PC-9 (cell line): Measurements from ENCODE around the gene ARHGAP22. TPM values are rescaled to one million over a fixed set of nuclear protein-coding genes. Genes with fewer than 3 reads are reported as not detected.

Source experiments
- BruUV-seq: library from RNA; stranded (reverse); fragments of 400-500 nt; replicated peaks from 2 replicates; lab custom pipeline; 2021; lab: Mats Ljungman, UMichigan
- CTCF ChIA-PET: fragments of 300-600 bp; sonication (Branson Sonifier 250); formaldehyde crosslinking; loops from one replicate; lab custom pipeline; 2022; ENCODE audit warnings: antibody characterized with exemption; lab: Charles Lee
- POLR2A ChIA-PET: fragments of 300-600 bp; sonication (Branson Sonifier 250); formaldehyde crosslinking; loops from one replicate; lab custom pipeline; 2022; ENCODE audit warnings: antibody characterized with exemption; ENCODE audit not compliant: unreplicated experiment; lab: Charles Lee
- DNase-seq, 2 experiments: peaks; one replicate each; pipeline versions ENCODE4 v3.0.0 to v3.0.0-alpha.2; 2015 to 2022; ENCODE audit warnings: mixed read lengths in 1 of 2
- H2AFZ ChIP-seq: fragments of 200-600 bp; sonication (generic); 2 replicates; pipeline ENCODE4 v1.8.1; 2017; ENCODE audit warnings: antibody characterized with exemption
- H3F3A ChIP-seq: fragments of 200-600 bp; sonication (generic); 2 replicates; pipeline ENCODE4 v1.8.1; 2017; ENCODE audit warnings: antibody characterized with exemption, mild to moderate bottlenecking, low read depth; ENCODE audit not compliant: insufficient read depth
- H3K27ac ChIP-seq: fragments of 200-600 bp; sonication (generic); 2 replicates; pipeline ENCODE4 v1.6.1; 2016; ENCODE audit warnings: mixed run types
- H3K27me3 ChIP-seq: fragments of 200-600 bp; sonication (generic); 2 replicates; pipeline ENCODE4 v1.6.1; 2016; ENCODE audit warnings: low read depth, mixed run types; ENCODE audit not compliant: insufficient read depth
- H3K36me3 ChIP-seq: fragments of 200-600 bp; sonication (generic); 2 replicates; pipeline ENCODE4 v1.6.1; 2016; ENCODE audit warnings: low read depth, mixed run types
- H3K4me1 ChIP-seq: fragments of 200-600 bp; sonication (generic); replicated peaks from 2 replicates; pipeline ENCODE4 v1.6.1; 2016; ENCODE audit warnings: mixed run types; ENCODE audit not compliant: insufficient read depth
- H3K4me2 ChIP-seq: fragments of 200-600 bp; sonication (generic); 2 replicates; pipeline ENCODE4 v1.6.1; 2017; ENCODE audit warnings: mixed run types
- H3K4me3 ChIP-seq: fragments of 200-600 bp; sonication (generic); 2 replicates; pipeline ENCODE4 v1.6.1; 2016; ENCODE audit warnings: mixed run types
- H3K79me2 ChIP-seq: fragments of 200-600 bp; sonication (generic); 2 replicates; pipeline ENCODE4 v1.6.1; 2017; ENCODE audit warnings: low read depth, mixed run types
- H3K9me2 ChIP-seq: fragments of 200-600 bp; sonication (generic); 2 replicates; pipeline ENCODE4 v1.8.1; 2017; ENCODE audit warnings: mild to moderate bottlenecking; ENCODE audit not compliant: insufficient read depth
- H3K9me3 ChIP-seq: fragments of 200-600 bp; sonication (generic); 2 replicates; pipeline ENCODE4 v1.8.1; 2016; ENCODE audit warnings: low read depth; ENCODE audit not compliant: insufficient read depth
- H4K20me1 ChIP-seq: fragments of 200-600 bp; sonication (generic); 2 replicates; pipeline ENCODE4 v1.8.1; 2017; ENCODE audit not compliant: insufficient read depth
- CTCF ChIP-seq: fragments of 200-600 bp; sonication (generic); conservative IDR thresholded peaks from 2 replicates; pipeline ENCODE4 v1.6.1; 2017; ENCODE audit warnings: mixed run types, antibody characterized with exemption, mild to moderate bottlenecking, moderate library complexity
- EZH2 ChIP-seq: fragments of 200-600 bp; sonication (generic); IDR thresholded peaks from 2 replicates; pipeline ENCODE4 v1.8.0; 2017; ENCODE audit warnings: antibody characterized with exemption, low read depth
- intact Hi-C: fragments of 100-400 bp; cut with micrococcal nuclease; formaldehyde crosslinking; loops from one replicate; pipeline ENCODE4 v1.10.0; 2022; ENCODE audit not compliant: unreplicated experiment
- total RNA-seq: library from RNA; stranded (reverse); gene quantifications from 2 replicates; pipeline ENCODE4 v1.2.3, GENCODE V29; 2021

ARHGAP22 gene
- total RNA-seq, 1 experiment from 2014 or later: 4.0 TPM

GRCh38 chr10:48541144-48541795 lies 63.6 kb downstream of the ARHGAP22 start:
- CTCF ChIA-PET: no interaction called here
- Histone ChIP-seq H3K27me3 (no peaks in the 10 kb centered on the region), H2AFZ (no peak overlapping the region), H3K4me2 (no peak overlapping the region), H3K79me2 (no peaks in the 10 kb centered on the region), H4K20me1 (no peaks in the 10 kb centered on the region), H3F3A (no peaks in the 10 kb centered on the region), H3K9me2 (no peaks in the 10 kb centered on the region), H3K36me3 (no peaks in the 10 kb centered on the region), H3K4me3 (no peak overlapping the region), H3K27ac (no peak overlapping the region), H3K4me1 (no peaks in the 10 kb centered on the region), H3K9me3 (no peaks in the 10 kb centered on the region)
- intact Hi-C loops: no loop called here
- BruUV-seq: no TSS peak
- POLR2A ChIA-PET: no interaction called here
- DNase-seq: peak in 1 of 2 experiments; percentile 27
- TF ChIP-seq EZH2 (no peak), CTCF (no peak)

GRCh38 chr10:48538611-48539010 lies 66.3 kb downstream of the ARHGAP22 start:
- Histone ChIP-seq H3K4me3 (no peak overlapping the region), H3K27me3 (no peaks in the 10 kb centered on the region), H3K4me1 (no peaks in the 10 kb centered on the region), H4K20me1 (no peaks in the 10 kb centered on the region), H2AFZ (no peak overlapping the region), H3K9me3 (no peaks in the 10 kb centered on the region), H3K36me3 (no peaks in the 10 kb centered on the region), H3F3A (no peaks in the 10 kb centered on the region), H3K27ac (no peak overlapping the region), H3K4me2 (no peak overlapping the region), H3K9me2 (no peaks in the 10 kb centered on the region), H3K79me2 (no peaks in the 10 kb centered on the region)
- no TSS peak for BruUV-seq
- intact Hi-C loops: no loop called here
- TF ChIP-seq CTCF: no peak
- TF ChIP-seq EZH2: no peak
- POLR2A ChIA-PET: no interaction called here
- CTCF ChIA-PET: no interaction called here
- no peak for DNase-seq

- H3K4me2 ChIP-seq: no peak overlapping the region
- no peaks in the 10 kb centered on the region for H3K9me3 ChIP-seq
- intact Hi-C loops: loop anchor here (2.0 kb wide), 1 partner anchor 60 kb away; no protein-coding TSS in a partner anchor
- CTCF ChIA-PET: no interaction called here
- no peak overlapping the region for H2AFZ ChIP-seq
- H4K20me1 ChIP-seq: no peaks in the 10 kb centered on the region
- H3K9me2 ChIP-seq: no peaks in the 10 kb centered on the region
- H3K4me3 ChIP-seq: no peak overlapping the region
- H3K4me1 ChIP-seq: no peaks in the 10 kb centered on the region
- no peaks in the 10 kb centered on the region for H3F3A ChIP-seq
- H3K27me3 ChIP-seq: no peaks in the 10 kb centered on the region
- H3K79me2 ChIP-seq: no peaks in the 10 kb centered on the region
- BruUV-seq: no TSS peak
- DNase-seq: no peak
- TF ChIP-seq EZH2 (no peak), CTCF (no peak)
- H3K27ac ChIP-seq: no peak overlapping the region
- H3K36me3 ChIP-seq: no peaks in the 10 kb centered on the region
- POLR2A ChIA-PET: interaction anchor here (0.6 kb wide), 1 partner anchor 119 kb away, joined by 5 read pairs; no protein-coding TSS in a partner anchor
Observed at GRCh38 chr10:48536916-48537890, 67.7 kb downstream of the ARHGAP22 start.
